Left ventricle myocardium inferior (tissue), 1 donor: ENCODE results near the gene LEUTX. TPM values are rescaled to one million over a fixed set of nuclear protein-coding genes. Genes with fewer than 3 reads are reported as not detected.

Experiments
- DNase-seq: peaks from one replicate; pipeline ENCODE4 v3.0.0-alpha.2; 2020
- H3K27ac ChIP-seq: fragments of 200-600 bp; replicated peaks from 2 replicates; pipeline ENCODE4 v1.8.0; 2021
- H3K27me3 ChIP-seq: fragments of 200-600 bp; 2 replicates; pipeline ENCODE4 v1.8.0; 2021; ENCODE audit warnings: low read depth
- H3K36me3 ChIP-seq: fragments of 200-600 bp; 2 replicates; pipeline ENCODE4 v1.8.0; 2021
- H3K4me1 ChIP-seq: fragments of 200-600 bp; 2 replicates; pipeline ENCODE4 v1.8.0; 2021
- H3K4me3 ChIP-seq: fragments of 200-600 bp; 2 replicates; pipeline ENCODE4 v1.8.0; 2021; ENCODE audit warnings: mild to moderate bottlenecking, moderate library complexity
- H3K9me3 ChIP-seq: fragments of 200-600 bp; replicated peaks from 2 replicates; pipeline ENCODE4 v1.8.0; 2021
- intact Hi-C: fragments of 100-400 bp; cut with micrococcal nuclease; formaldehyde crosslinking; loops from one replicate; pipeline ENCODE4 v1.11.0; 2022
- total RNA-seq: library from RNA; stranded (reverse); fragmentation: NEBNext Ultra II Directional; extraction: Animal tissue kit (Norgen Biotek cat#: 25700); gene quantifications from one replicate; pipeline ENCODE4 v1.2.1, GENCODE V29; 2021
- TF ChIP-seq, protein P1 (sequence below): fragments of 200-600 bp; IDR thresholded peaks from 2 replicates; pipeline ENCODE4 v1.8.0; 2021; ENCODE audit warnings: antibody characterized with exemption, mild to moderate bottlenecking, borderline replicate concordance
- donor health status: DM: no; HTN: yes; CAD: no; lungs with severe emphysema.

Gene LEUTX
- total RNA-seq, 1 donor from 2014 or later = not detected

DNA sequence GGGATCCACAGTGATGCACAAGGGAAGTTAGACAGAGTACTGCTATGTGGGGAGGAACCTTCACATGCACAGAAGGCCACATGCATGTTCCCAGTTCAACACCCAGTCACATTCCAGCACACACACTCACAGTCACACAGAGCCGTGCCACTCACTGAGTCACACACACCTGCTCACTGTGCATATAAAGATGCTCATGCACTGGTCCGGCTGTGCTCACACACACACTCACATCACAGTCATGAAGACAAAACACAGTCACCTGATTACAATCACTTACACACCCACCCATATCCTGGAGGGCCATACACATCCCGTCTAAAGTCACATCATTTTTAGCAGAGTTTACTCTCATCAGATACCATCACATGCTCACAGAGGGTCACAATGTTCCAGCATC is 41.3 kb upstream of the LEUTX start:
- H3K27me3 ChIP-seq = peaks cover 46% of the 10 kb centered on the region
- DNase-seq = no peak
- no peaks in the 10 kb centered on the region for H3K9me3 ChIP-seq
- no peaks in the 10 kb centered on the region for H3K36me3 ChIP-seq
- no peak overlapping the region for H3K4me3 ChIP-seq
- intact Hi-C loops = no loop called here
- H3K27ac ChIP-seq = no peak overlapping the region
- TF ChIP-seq, protein P1, sequence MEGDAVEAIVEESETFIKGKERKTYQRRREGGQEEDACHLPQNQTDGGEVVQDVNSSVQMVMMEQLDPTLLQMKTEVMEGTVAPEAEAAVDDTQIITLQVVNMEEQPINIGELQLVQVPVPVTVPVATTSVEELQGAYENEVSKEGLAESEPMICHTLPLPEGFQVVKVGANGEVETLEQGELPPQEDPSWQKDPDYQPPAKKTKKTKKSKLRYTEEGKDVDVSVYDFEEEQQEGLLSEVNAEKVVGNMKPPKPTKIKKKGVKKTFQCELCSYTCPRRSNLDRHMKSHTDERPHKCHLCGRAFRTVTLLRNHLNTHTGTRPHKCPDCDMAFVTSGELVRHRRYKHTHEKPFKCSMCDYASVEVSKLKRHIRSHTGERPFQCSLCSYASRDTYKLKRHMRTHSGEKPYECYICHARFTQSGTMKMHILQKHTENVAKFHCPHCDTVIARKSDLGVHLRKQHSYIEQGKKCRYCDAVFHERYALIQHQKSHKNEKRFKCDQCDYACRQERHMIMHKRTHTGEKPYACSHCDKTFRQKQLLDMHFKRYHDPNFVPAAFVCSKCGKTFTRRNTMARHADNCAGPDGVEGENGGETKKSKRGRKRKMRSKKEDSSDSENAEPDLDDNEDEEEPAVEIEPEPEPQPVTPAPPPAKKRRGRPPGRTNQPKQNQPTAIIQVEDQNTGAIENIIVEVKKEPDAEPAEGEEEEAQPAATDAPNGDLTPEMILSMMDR = no peak
- H3K4me1 ChIP-seq = no peaks in the 10 kb centered on the region

- Histone ChIP-seq H3K36me3 (no peaks in the 10 kb centered on the region), H3K27ac (no peak within 1 kb of the TSS), H3K4me1 (no peaks in the 10 kb centered on the region), H3K27me3 (peaks cover 51% of the 10 kb centered on the region), H3K4me3 (no peak within 1 kb of the TSS), H3K9me3 (no peaks in the 10 kb centered on the region)
- DNase-seq = no peak
- intact Hi-C loops = no loop called here
- TF ChIP-seq, protein P1 = no peak
These were observed 40.8 kb upstream of the LEUTX start, which contains the start of gene CLC for GRCh38 chr19:39737891-39738290. Gene CLC, minus strand, starts transcription at chr19:39738029. Its CDS starts 77 bp downstream, at chr19:39737952.

GRCh38 chr19:39738814-39739213 is 39.8 kb upstream of the LEUTX start:
- Histone ChIP-seq H3K36me3 (no peaks in the 10 kb centered on the region), H3K27ac (no peak overlapping the region), H3K4me3 (no peak overlapping the region), H3K27me3 (peaks cover 59% of the 10 kb centered on the region), H3K4me1 (no peaks in the 10 kb centered on the region), H3K9me3 (no peaks in the 10 kb centered on the region)
- TF ChIP-seq, protein P1 = no peak
- DNase-seq = no peak
- intact Hi-C loops = no loop called here

GRCh38 chr19:39740395-39740794 is 38.3 kb upstream of the LEUTX start:
- DNase-seq = no peak
- H3K9me3 ChIP-seq = no peaks in the 10 kb centered on the region
- H3K27ac ChIP-seq = no peak overlapping the region
- TF ChIP-seq, protein P1 = no peak
- H3K4me3 ChIP-seq = no peak overlapping the region
- H3K36me3 ChIP-seq = no peaks in the 10 kb centered on the region
- intact Hi-C loops = no loop called here
- no peaks in the 10 kb centered on the region for H3K4me1 ChIP-seq
- peaks cover 69% of the 10 kb centered on the region for H3K27me3 ChIP-seq

GRCh38 chr19:39745643-39746042 is 33.0 kb upstream of the LEUTX start:
- Histone ChIP-seq H3K4me3 (no peak overlapping the region), H3K9me3 (no peaks in the 10 kb centered on the region), H3K27ac (no peak overlapping the region), H3K36me3 (no peaks in the 10 kb centered on the region), H3K4me1 (no peaks in the 10 kb centered on the region), H3K27me3 (peaks cover 74% of the 10 kb centered on the region)
- TF ChIP-seq, protein P1 = no peak
- no peak for DNase-seq
- intact Hi-C loops = no loop called here
